Lung (tissue), 12 donors: ENCODE measurements around the gene CEP83. TPM values are rescaled to one million over a fixed set of nuclear protein-coding genes. Genes with fewer than 3 reads are reported as not detected.
"Not testable (repeated sequence)": the region's sequence is repeated elsewhere in the genome, so short reads cannot be mapped to it uniquely, and the experiment has no call there.

ENCODE experiments used
- ATAC-seq: fragments of 200-7000 bp; cut with Tn5 transposase; one replicate; pipeline ENCODE4 v1.9.1; 2020; ENCODE audit warnings: moderate number of reproducible peaks; ENCODE audit not compliant: insufficient read depth, low FRiP score
- DNase-seq, 3 donors: peaks; one replicate each; pipeline ENCODE4 v3.0.0-alpha.2; 2013 to 2017
- H3K27ac ChIP-seq, 2 donors: one replicate each; pipeline ENCODE4 v1.5.1; 2013; ENCODE audit warnings: mild to moderate bottlenecking in 2 of 2, moderate library complexity in 2 of 2, control low read depth in 1 of 2, inconsistent platforms in 1 of 2, low read depth in 1 of 2, low read length in 1 of 2
- H3K27me3 ChIP-seq, 3 donors: one replicate each; pipeline ENCODE4 v1.5.1; 2013; ENCODE audit warnings: low read length in 2 of 3; ENCODE audit not compliant: control insufficient read depth in 3 of 3, insufficient read depth in 3 of 3
- H3K36me3 ChIP-seq, 4 donors: one replicate each; pipeline ENCODE4 v1.5.1; 2013; ENCODE audit warnings: low read length in 4 of 4, mild to moderate bottlenecking in 1 of 4, moderate library complexity in 1 of 4; ENCODE audit not compliant: control insufficient read depth in 4 of 4, insufficient read depth in 4 of 4
- H3K4me1 ChIP-seq, 5 donors: one replicate each; pipeline ENCODE4 v1.5.1; 2013; ENCODE audit warnings: low read length in 5 of 5, mild to moderate bottlenecking in 2 of 5, moderate library complexity in 1 of 5; ENCODE audit not compliant: control insufficient read depth in 5 of 5, insufficient read depth in 5 of 5
- H3K4me3 ChIP-seq: one replicate; pipeline ENCODE4 v1.5.1; 2013; ENCODE audit warnings: mild to moderate bottlenecking, control low read depth, moderate library complexity
- H3K9ac ChIP-seq, 2 donors: one replicate each; pipeline ENCODE4 v1.5.1; 2013; ENCODE audit warnings: low read length in 2 of 2, control low read depth in 1 of 2; ENCODE audit not compliant: insufficient read depth in 1 of 2
- H3K9me3 ChIP-seq, 4 donors: one replicate each; pipeline ENCODE4 v1.5.1; 2013; ENCODE audit warnings: low read length in 3 of 4, mild to moderate bottlenecking in 1 of 4, moderate library complexity in 1 of 4; ENCODE audit not compliant: control insufficient read depth in 4 of 4, insufficient read depth in 3 of 4
- WGBS, 2 donors: extraction: QIAGEN DNeasy Blood & Tissue Kit; methylation state at CpG; one replicate each; pipeline ENCODE4 v1.1.7; 2013; 5-methylcytosine and 5-hydroxymethylcytosine counted together
- polyA plus RNA-seq, 2 donors: library from polyadenylated mRNA; stranded (reverse); fragments of 200-250 nt; gene quantifications; one replicate each; pipeline ENCODE4 v1.2.1, GENCODE V29; 2013
- total RNA-seq, 2 donors: library from RNA; depleted of rRNA in 1 of 2; stranded (reverse); fragments of >200 nt in 1 of 2; gene quantifications; one replicate each; pipeline ENCODE4 v1.2.1, GENCODE V29; 2014 to 2021
- TF ChIP-seq, protein P1 (sequence below): IDR thresholded peaks from 2 replicates; pipeline ENCODE4 v1.5.1; 2012; ENCODE audit warnings: mild to moderate bottlenecking; ENCODE audit errors: control extremely low read depth, extremely low read depth
- donor health status: control.
- donor health status: control.
- donor health status: Bipolar disorder and iron deficiency.
- donor health status: healthy.
- donor health status: DM: yes; HTN: yes; CAD: no.

The CEP83 gene
- total and polyA plus RNA-seq, 4 donors, result 5.2 to 43.6 (median 20.1) TPM

DNA sequence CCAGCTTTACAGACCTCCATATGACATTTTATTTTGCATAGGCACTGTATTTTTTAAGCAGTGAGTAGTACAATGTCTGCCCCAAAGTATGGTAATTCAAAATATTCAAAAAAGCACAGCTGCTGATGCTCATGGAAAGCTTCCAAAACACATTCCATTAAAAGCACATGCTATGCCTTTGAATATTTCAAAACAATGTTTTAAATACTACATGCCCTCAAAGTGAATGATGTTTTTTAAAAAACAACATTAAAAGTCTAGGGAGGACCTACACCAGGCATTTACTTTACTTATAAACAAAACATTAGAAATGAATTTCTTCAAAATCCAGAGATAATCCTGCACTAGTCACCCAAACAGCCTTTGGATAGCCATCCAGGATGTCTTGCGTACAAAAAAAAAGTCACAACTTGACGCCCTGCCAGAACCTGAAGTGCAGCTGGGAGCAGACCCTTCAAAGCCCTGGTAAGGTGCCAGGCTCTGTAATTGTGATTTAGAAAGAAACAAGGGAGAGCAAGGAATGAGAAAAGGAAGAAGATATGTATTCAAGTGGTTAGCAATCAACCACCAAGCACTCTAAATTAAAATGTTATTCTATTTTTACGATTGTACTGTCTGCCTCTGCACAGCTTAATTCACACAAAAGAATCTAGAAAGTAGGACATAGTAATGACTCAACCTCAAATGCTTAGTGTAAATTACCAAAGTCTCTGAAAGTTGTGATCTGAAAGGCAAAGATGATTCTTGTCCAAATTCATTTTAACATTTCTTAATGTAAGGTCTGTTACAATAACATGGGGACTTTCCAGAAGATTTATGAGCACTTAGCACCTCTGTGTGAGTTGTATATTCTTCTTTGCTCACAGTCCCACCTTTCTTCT lies 31.9 kb downstream of the CEP83 start:
- Histone ChIP-seq H3K4me3 (no peak overlapping the region), H3K27ac (no peak overlapping the region), H3K9ac (no peak overlapping the region), H3K9me3 (peaks cover 0 to 15% (median 1%) of the 10 kb centered on the region in 4 donors), H3K36me3 (no peaks in the 10 kb centered on the region), H3K27me3 (no peaks in the 10 kb centered on the region), H3K4me1 (peaks cover 0 to 18% (median 6%) of the 10 kb centered on the region in 5 donors)
- WGBS, 2 donors, result 19 to 46% methylated on average over 3 of the region's 3 CpGs
- ATAC-seq (no peak), DNase-seq (peak; percentile 84 to 94 (median 93))
- TF ChIP-seq, protein P1, sequence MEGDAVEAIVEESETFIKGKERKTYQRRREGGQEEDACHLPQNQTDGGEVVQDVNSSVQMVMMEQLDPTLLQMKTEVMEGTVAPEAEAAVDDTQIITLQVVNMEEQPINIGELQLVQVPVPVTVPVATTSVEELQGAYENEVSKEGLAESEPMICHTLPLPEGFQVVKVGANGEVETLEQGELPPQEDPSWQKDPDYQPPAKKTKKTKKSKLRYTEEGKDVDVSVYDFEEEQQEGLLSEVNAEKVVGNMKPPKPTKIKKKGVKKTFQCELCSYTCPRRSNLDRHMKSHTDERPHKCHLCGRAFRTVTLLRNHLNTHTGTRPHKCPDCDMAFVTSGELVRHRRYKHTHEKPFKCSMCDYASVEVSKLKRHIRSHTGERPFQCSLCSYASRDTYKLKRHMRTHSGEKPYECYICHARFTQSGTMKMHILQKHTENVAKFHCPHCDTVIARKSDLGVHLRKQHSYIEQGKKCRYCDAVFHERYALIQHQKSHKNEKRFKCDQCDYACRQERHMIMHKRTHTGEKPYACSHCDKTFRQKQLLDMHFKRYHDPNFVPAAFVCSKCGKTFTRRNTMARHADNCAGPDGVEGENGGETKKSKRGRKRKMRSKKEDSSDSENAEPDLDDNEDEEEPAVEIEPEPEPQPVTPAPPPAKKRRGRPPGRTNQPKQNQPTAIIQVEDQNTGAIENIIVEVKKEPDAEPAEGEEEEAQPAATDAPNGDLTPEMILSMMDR, result no peak

DNA sequence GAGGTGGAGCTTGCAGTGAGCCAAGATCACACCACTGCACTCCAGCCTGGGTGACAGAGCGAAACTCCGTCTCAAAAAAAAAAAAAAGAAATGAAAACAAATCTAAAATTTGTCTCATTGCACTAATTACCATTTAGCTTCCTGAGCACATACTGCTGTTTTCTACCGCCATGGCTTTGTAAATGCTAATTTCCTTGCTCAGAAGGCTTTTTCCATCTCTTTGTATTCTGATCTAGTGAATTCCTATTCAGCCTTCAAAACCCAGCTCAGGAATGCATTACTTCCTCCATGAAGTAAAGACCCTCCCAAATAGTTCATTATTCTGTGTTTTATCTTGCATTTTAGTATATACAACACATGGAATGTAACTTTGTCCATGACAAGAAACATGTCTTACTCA lies 33.6 kb downstream of the CEP83 start:
- TF ChIP-seq, protein P1, result no peak
- no peaks in the 10 kb centered on the region for H3K27me3 ChIP-seq
- no peak overlapping the region for H3K4me3 ChIP-seq
- 91 to 99% methylated on average over 3 of the region's 3 CpGs for WGBS, 2 donors
- no peaks in the 10 kb centered on the region for H3K36me3 ChIP-seq
- no peak for ATAC-seq
- H3K9me3 ChIP-seq, result peaks cover 3 to 20% (median 8%) of the 10 kb centered on the region in 4 donors
- H3K4me1 ChIP-seq, result peaks cover 0 to 18% (median 6%) of the 10 kb centered on the region in 5 donors
- no peak for DNase-seq
- no peak overlapping the region for H3K27ac ChIP-seq
- H3K9ac ChIP-seq, result no peak overlapping the region

DNA sequence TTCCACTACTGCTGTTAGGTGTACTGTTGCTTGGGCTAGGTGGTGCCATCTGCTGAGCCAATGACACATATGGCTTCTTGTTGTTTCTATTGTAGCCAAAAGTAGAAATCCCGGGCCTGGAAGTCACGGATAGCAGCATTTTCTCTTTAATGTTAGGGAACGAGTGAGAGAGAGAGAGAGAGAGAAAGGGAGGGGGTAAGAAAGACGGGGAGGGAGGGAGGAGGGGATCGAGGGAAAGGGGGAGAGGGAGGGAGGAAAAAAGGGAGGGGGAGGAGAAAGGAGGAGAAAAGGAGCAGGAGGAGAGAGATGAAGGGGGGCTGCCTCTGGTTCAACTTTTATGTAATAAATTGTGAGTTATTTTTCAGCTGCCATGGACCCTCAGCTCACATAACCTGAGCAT lies 34.8 kb downstream of the CEP83 start:
- Histone ChIP-seq H3K9me3 (peaks cover 3 to 13% (median 8%) of the 10 kb centered on the region in 4 donors), H3K4me1 (peaks cover 0 to 18% (median 6%) of the 10 kb centered on the region in 5 donors)
- not testable (repeated sequence) for H3K4me3 ChIP-seq, H3K36me3 ChIP-seq, H3K27me3 ChIP-seq, ATAC-seq, H3K27ac ChIP-seq, H3K9ac ChIP-seq
- WGBS, 2 donors, result 95 to 97% methylated on average over 5 of the region's 5 CpGs
- peak in 2 of 3 donors; percentile 50 to 52 for DNase-seq

DNA sequence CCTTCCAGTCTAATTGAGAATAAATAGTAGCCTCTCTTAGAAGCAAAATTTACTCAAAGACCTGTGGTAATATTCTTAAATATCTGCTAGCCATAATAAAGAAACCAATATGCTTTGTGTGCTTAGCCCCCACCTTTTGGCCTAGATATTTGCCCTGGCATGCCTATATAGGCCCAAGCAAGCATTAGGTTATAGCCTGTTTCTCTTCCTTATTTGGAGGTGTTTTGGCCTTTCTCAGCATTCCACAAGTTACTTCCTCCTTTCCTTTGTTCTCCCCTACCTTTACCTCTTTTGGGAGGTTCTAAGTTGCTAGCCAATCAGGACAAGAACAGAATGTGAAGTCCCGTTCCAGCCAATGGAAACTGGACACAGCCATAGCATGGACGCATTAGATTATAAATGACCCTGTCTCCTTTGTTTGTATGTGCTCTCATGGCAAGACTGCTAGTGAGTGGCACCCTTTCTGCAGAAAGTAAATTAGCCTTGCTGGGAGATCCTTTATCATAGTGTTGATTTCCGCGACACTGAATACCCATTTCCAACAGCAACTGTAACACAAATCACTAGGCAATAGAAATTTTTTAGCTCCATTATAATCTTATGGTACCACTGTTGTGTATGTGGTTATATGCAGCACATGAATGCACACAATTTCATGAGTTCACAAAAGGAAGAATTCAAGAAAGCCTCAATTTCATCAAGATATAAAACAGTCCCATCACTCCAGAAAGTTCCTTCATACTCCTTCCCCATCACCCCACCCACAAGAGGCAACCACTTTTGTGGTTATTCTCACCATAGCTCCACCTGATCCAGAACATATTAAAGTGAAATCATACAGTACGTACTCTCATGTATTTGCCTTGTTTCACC lies 37.6 kb downstream of the CEP83 start:
- no peak overlapping the region for H3K27ac ChIP-seq
- 95 to 98% methylated on average over 5 of the region's 5 CpGs for WGBS, 2 donors
- H3K9ac ChIP-seq, result no peak overlapping the region
- H3K4me3 ChIP-seq, result no peak overlapping the region
- H3K27me3 ChIP-seq, result no peaks in the 10 kb centered on the region
- TF ChIP-seq, protein P1, result no peak
- peaks cover 0 to 5% (median 0%) of the 10 kb centered on the region in 5 donors for H3K4me1 ChIP-seq
- peaks cover 3 to 14% (median 8%) of the 10 kb centered on the region in 4 donors for H3K9me3 ChIP-seq
- H3K36me3 ChIP-seq, result no peaks in the 10 kb centered on the region
- ATAC-seq (no peak), DNase-seq (no peak)
